Glomerular visceral epithelial cell (primary cell): ENCODE data around the gene KRTAP4-11.
A peak's percentile ranks its signal among the peaks of the same experiment; 100 is the strongest.
"Not testable (repeated sequence)": the region's sequence is repeated elsewhere in the genome, so short reads cannot be mapped to it uniquely, and the experiment has no call there.

Source experiments
- DNase-seq: peaks from one replicate; pipeline ENCODE4 v3.0.0-alpha.2; 2016; ENCODE audit errors: extremely low spot score

KRTAP4-11 gene

DNA sequence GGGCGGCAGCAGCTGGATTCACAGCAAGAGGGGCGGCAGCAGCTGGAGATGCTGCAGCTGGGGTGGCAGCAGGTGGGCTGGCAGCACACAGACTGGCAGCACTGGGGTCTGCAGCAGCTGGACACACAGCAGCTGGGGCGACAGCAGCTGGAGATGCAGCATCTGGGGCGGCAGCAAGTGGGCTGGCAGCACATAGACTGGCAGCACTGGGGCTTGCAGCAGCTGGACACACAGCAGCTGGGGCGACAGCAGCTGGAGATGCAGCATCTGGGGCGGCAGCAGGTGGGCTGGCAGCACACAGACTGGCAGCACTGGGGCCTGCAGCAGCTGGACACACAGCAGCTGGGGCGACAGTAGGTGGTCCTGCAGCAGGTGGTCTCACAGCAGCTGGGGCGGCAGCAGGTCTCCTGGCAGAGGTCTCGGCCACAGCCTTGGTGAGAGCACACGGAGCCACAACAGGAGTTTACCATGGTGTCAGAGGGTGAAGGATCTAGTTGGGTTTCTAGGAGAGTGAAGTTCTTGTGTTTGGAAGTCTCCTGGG, at the start of gene KRTAP4-11:
Gene KRTAP4-11, minus strand, starts transcription at position 528 of the 541 bp plus-strand sequence. Its CDS starts 58 bp downstream, at position 470.
- not testable (repeated sequence) for DNase-seq

DNA sequence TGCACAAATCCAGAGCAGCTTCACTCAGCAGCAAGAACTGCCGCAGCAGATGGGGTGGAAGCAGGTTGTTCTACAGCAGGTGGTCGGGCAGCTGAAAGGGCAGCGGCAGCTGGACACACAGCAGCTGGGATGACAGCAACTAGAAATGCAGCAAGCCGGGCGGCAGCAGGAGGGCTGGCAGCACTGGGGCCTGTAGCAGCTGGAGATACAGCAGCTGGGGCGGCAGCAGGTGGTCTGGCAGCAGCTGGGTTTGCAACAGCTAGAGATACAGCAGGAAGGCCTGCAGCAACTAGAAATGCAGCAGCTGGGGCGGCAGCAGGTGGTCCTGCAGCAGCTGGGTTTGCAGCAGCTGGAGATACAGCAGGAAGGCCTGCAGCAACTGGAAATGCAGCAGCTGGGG, 49.4 kb upstream of the KRTAP4-11 start:
- no peak for DNase-seq

DNA sequence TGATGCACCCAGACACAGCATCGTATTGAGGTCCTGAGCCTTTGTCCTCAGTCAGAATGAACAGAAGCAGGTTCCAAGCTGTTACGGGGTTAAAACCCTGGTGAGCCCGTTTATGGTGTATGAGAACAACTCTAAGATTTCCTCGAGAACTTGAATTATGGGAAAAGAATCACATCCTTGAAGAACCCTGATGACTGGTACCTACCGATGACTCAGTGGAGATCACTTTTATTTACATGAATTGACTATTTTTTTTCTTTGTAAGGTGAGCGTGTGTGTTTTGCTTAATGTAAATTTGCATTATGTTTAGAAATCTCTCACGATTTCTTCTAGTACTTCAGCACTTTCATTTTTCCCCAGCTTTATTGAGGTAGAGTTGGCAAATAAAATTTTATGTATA, 45.7 kb upstream of the KRTAP4-11 start:
- DNase-seq, result no peak

DNA sequence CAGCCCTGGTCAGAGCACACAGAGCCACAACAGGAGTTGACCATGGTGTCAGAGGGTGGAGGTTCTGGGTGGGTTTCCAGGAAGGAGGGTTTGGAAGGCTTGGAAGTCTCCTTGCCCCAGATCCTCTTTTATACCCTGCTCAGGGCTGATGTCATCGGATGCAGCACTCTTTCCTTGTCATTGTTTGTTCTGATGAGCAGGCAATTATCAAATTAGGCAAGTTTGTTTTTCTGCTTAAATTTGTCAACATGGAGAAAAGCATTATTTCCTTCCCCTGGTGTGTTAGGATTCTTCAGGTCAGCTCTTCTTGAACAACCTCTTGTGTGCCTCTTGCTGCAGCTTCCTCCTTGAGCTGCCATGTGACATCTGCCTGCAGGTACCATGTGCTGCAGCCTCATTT, 42.5 kb upstream of the KRTAP4-11 start, which contains the start of gene KRTAP4-4:
Gene KRTAP4-4, minus strand, starts transcription at position 101 of the 400 bp plus-strand sequence. Its CDS starts 57 bp downstream, at position 44.
- DNase-seq, result no peak

DNA sequence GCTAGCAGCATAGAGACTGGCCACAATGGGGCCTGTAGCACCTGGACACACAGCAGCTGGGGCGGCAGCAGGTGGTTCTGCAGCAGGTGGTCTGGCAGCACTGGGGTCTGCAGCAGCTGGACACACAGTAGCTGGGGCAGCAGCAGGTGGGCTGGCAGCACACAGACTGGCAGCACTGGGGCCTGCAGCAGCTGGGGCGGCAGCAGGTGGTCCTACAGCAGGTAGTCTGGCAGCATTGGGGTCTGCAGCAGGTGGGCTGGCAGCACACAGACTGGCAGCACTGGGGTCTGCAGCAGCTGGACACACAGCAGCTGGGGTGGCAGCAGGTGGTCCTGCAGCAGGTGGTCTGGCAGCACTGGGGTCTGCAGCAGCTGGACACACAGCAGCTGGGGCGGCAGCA, 42.0 kb upstream of the KRTAP4-11 start:
- not testable (repeated sequence) for DNase-seq

DNA sequence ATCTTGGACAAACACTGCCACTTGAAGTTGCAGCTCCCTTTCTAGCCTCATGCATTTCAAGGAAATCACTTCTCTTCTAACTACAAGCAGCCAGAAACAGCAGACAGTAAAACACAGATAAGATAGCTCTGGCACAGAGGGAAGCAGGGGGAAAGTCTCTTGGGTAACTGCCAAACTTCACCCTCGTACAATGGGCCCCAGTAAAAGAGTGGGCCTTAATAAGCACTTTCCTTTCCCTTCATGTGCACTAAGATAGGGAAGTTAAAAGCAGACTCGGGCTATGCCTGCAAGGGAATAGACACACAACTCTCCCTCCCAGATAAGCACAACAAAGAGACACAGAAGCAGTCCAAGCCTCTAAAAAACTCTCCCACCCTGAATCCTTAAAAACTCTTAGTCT, 35.7 kb upstream of the KRTAP4-11 start:
- no peak for DNase-seq

DNA sequence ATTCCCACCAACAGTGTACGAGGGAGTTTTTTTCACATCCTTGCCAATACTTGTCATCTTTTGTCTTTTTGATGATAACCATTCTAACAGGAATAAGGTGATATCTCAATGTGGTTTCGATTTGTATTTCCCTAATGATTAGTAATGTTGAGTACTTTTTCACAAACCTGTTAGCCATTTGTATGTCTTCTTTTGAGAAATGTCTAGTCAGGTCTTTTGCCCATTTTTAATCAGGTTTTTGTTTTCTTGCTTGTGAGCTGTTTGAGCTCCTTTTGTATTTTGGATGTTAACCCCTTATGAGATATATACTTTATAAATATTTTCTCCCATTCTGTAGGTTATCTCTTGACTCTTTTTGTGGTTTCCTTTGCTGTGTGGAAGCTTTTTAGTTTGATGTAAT, 33.4 kb upstream of the KRTAP4-11 start:
- DNase-seq, result no peak

DNA sequence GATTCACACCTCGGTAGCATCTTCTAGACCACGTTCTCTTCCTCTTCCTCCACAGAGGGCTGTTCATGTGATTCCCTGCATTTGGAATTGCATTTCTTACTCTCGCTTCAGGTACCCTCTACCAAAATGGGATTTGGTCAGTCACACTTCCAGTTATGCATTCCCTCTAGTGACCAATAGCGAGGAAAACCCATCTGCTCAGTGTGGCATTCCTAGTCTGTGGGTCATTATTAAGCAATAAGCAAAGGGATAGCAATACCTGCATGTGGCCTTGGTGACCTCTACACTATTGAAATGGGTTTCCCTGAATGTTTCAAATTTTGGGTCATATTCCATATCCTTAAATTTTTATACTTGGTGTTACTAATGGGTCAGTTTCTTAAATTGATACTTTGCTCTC, 31.9 kb upstream of the KRTAP4-11 start:
- DNase-seq, result no peak

DNA sequence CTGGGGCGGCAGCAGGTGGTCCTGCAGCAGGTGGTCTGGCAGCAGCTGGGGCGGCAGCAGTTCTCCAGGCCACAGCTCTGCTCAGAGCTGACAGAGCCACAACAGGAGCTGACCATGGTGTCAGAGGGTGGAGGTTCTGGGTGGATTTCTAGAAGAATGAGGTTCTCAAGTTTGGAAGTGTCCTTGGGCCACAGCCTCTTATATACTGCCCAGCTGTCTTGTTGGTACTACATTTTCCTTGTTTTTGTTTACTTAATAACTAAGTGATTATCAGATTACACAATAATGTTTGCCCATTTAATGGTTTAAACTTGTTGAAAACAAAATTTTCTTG, 31.4 kb upstream of the KRTAP4-11 start, which contains the start of gene KRTAP4-5:
Gene KRTAP4-5, minus strand, starts transcription at position 174 of the 334 bp plus-strand sequence. Its CDS starts 58 bp downstream, at position 116.
- DNase-seq, result no peak

DNA sequence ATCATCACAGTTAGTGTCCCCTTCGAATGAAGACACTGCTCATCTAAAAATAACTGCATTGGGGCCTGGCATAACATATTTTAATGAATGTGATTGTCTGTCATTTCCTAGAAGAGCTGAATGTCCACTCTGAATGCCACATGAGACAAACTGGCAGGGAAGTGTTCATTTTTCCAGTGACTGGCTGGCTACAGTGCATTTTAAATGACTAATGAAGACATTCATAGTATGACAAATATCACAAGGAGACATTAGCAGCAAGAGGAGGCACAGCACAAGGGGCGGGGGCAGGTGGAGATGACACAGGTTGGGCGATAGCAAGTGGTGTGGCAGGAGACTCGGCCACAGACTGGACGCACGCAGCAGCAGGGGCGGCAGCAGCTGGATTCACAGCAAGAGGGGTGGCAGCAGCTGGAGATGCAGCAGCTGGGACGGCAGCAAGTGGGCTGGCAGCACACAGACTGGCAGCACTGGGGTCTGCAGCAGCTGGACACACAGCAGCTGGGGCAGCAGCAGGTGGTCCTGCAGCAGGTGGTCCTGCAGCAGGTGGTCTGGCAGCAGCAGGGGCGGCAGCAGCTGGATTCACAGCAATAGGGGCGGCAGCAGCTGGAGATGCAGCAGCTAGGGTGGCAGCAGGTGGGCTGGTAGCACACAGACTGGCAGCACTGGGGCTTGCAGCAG, 30.9 kb upstream of the KRTAP4-11 start:
- DNase-seq, result not testable (repeated sequence)

DNA sequence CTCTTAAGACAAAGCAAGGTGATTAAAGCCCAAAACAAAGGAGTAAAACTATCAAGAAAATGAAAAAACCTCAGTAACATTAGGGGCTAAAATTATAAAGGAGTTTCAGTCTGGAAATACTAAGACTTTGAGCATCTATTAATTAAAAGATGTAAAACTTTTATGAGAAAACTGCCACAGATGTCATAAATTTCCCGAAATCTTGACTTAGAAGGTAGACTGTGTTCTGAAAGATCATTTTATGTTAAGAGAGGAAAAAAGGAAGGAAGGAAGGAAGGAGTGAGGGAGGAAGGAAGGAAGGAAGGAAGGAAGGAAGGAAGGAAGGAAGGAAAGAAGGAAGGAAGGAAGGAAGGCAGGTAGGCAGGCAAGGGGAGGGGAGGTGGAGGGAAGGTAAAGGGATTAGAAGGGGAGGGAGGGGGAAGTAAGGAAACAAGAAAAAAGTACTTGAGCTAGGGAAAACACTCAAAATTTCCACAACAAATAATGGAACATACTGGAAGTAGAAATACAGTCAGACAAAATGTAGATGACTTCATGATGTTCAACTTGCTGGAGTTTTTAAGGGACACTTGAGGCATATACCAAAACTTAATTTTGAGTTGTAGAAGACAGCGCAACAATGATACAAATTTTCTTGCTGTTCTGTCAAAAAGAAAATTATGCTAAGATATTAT, 29.5 kb upstream of the KRTAP4-11 start:
- DNase-seq, result no peak

DNA sequence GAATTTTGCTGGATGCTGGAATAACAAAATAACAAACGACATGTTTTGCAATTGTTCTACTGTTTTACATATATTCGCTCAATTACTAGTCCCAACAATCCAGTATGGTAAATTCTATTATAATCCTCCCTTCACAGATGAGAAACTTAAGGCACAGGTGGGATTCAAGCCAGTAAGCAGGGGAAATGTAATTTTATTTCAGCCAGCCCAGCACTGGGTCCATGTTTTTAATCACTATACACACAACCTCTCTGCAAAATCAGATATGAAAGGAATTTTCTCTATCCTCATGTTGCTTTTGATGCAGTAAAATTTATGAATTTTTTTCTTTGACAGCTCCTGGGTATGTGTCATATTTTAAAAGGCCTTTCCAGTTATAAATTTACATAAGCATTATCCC, 27.1 kb upstream of the KRTAP4-11 start:
- no peak for DNase-seq

DNA sequence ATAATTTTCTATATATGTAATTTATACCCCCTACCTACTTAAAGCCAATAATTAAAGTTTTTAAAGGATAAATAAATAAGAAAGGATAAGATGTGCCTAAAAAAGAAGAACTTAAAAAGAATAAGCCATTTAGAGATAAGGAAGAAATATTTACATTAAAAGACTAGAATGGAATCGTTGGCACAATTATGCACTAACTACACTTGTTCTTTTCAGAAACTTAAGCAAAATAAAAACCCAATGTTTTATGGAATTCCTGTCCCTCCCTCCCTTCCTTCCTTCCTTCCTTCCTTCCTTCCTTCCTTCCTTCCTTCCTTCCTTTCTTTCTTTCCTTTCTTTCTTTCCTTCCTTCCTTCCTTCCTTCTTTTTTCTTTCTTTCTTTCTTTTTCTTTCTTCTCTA, 26.7 kb upstream of the KRTAP4-11 start:
- DNase-seq, result no peak

DNA sequence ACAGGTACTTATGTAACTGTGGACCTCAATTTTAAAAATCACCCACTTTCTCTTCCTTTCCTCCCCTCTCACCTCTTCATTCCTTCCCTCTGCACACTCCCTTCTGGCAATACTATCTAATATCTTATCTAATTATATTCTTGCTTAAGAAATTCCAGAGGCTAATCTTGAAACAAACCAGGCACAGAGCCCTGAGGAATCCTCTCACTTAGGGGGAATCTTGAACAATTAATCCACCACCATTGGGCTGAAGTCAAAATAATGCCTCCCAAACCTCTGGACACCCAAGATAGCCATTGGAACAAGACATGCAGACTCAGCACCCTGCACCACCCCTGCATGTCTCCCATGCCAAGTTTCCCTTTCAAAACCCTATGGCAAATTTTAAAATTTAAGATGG, 23.2 kb upstream of the KRTAP4-11 start:
- DNase-seq, result no peak

DNA sequence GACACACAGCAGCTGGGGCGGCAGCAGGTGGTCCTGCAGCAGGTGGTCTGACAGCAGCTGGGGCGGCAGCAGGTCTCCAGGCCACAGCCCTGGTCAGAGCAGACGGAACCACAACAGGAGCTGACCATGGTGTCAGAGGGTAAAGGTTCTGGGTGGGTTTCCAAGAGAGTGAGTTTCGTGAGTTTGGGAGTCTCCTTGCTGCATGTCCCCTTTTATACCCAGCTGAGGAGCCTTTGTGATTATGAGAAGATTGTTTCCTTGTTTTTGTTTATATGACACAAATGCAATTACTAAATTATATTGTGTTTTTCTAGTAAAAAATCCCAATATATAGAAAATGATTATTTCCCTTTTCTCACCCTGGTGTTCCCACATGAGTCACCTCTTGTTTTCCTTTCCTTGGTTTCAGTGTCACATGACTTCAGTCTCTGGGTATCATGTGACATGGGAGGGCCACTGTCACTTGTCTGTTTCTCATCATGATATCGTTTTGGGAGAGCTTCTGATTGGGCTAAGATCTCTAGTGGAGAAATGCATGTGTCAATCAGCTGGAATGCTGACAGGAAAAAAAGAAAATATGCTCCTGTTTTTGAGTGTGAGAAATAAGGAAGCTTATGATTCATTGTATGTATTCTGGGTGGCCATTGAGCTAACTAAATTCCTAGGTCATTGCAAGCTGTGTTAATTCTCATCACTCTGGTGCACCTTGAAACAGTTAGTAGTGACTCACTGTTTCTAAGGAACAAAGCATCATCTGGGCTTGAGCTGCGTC, 22.4 kb upstream of the KRTAP4-11 start, which contains the start of gene KRTAP4-6:
Gene KRTAP4-6, minus strand, starts transcription at position 185 of the 772 bp plus-strand sequence. Its CDS starts 57 bp downstream, at position 128.
- peak; percentile 85 for DNase-seq

DNA sequence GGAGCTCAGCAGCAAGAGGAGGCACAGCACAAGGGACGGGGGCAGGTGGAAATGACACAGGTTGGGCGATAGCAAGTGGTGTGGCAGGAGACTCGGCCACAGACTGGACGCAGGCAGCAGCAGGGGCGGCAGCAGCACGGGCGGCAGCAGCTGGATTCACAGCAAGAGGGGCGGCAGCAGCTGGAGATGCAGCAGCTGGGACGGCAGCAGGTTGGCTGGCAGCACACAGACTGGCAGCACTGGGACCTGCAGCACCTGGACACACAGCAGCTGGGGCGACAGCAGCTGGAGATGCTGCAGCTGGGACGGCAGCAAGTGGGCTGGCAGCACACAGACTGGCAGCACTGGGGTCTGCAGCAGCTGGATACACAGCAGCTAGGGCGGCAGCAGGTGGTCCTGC, 21.7 kb upstream of the KRTAP4-11 start:
- DNase-seq, result not testable (repeated sequence)

DNA sequence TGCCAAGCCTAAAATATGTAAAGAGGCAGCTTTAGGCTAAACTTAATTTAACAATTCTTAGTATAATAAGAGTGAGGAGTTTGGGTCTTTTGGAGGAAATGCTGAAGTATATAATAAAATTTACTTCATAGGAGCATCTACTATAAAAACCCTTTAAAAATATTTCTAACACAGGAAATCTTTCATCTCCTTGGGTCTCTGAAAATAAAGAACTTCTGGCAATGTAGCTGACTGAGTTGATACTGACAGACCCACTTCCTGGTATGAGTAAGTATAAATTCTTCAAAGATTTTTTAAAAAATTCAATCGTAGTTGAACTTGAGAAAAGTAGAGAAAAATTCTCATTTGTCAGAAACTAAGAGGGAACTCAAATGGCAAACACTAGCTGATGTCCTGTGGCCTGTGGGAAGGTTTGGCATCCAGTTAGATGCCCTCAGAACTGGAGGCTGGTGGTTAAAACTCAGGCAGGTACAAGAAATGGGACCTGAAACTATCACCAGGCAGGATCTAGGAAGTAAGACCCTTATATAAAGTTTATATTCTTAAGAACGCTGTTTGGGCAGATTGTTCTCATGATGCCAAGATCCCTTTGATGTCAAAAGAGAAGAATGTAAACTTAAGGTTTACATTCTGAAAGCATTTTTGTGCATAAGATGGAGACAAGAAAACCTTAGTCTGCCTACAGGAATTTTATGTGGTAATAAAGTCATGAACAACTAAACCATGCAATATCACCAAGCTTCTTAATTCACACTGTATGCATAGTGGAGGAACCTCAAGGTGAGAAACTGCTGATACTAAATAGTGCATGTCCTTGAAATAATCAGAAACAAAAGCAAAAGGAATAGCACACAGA, 15.9 kb upstream of the KRTAP4-11 start:
- DNase-seq, result no peak

DNA sequence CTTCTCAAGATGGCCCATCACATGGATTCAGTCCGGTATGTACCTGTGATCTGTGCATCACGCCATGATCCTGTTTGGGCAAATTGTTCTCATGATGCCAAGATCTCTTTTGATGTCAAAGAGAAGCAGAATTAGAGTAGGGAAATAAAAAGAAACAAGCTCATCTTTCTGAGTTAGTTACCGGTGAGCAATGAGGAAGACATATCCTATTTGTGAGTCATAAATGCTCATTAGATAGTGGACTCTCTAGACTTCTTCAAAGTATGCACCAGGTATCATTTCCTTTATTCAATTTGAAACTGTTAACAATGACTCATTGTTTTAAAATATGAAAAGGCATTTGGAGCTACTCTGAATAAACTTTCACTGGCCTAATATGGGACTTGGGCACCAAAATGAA, 13.8 kb upstream of the KRTAP4-11 start:
- DNase-seq, result peak; percentile 34

DNA sequence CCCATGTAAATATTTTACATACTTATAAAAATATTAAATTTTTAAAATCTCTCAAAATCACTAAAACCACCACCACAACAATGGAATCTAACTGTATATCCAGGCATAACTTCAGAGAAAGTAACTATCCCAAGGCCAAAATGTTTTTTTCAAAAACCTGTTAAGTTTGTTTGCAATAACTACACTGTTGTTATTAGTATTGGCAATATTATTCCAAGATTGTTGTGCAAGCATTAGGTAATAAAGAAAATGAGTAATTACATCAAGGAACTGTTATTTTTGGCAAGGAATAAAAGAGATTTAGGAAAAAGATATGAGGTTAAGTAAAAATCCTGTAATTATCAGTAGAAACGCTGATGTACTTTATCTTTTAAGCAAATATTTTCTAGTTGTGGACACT, 9.2 kb upstream of the KRTAP4-11 start:
- DNase-seq, result no peak

DNA sequence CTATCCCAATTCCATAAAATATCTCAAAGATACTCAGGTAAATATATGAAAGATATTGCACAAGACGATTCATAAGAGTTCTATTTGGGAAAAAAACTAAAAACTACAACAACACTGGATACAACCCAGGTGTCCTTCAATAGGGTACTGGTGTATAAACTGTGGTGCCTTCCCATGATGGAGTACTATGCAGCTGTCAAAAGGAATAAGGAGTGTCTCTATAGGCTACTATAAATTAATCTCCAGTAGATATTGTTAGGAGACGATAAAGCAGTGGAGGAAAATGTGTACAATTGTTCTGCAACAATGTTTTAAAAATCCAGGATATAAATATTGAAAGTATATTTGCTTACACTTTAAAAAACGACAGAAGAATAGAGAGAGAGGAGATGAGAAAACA, 8.2 kb upstream of the KRTAP4-11 start:
- no peak for DNase-seq

DNA sequence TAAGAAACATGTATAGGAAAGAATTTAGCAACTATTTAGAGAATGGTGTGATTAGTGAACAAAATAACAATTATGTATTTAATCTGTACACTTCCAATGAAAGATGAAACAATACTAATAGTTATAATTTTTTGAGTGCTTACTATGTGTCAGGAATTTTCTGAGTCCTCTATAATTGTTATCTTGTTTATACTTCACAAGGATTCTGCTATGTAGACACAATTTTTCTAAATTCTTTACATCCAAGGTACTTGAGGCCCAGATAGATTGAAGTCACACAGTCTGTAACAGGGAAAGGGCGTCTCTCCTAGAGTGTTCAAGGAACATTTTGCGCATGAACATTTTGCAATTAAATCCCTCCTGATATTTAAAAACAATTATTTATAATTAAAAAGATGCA, 6.9 kb upstream of the KRTAP4-11 start:
- DNase-seq, result no peak
